WTC11 (cell line): ENCODE results near the gene KANSL3. TPM values are rescaled to one million over a fixed set of nuclear protein-coding genes. Genes with fewer than 3 reads are reported as not detected.

Experiments
- ATAC-seq: fragments of 200-7000 bp; cut with Tn5 transposase; 2 replicates; pipeline ENCODE4 v1.10.0; 2021; ENCODE audit warnings: mild to moderate bottlenecking, moderate library complexity
- CTCF ChIA-PET: fragments of 300-600 bp; sonication (Branson Sonifier 250); formaldehyde crosslinking; loops from one replicate; lab custom pipeline; 2021; ENCODE audit warnings: antibody characterized with exemption; lab: Charles Lee
- POLR2A ChIA-PET: fragments of 350-600 bp; sonication (Branson Sonifier 250); formaldehyde crosslinking; loops from one replicate; lab custom pipeline; 2021; ENCODE audit warnings: antibody characterized with exemption; lab: Charles Lee
- DNase-seq: peaks from one replicate; pipeline ENCODE4 v3.0.0; 2021; ENCODE audit warnings: low spot score
- H3K27ac Mint-ChIP-seq: 2 replicates; pipeline ENCODE4 v1.8.0; 2021; ENCODE audit warnings: mixed read lengths
- H3K27me3 Mint-ChIP-seq: 2 replicates; pipeline ENCODE4 v1.8.0; 2021; ENCODE audit warnings: low read depth, mild to moderate bottlenecking, moderate library complexity, mixed read lengths
- H3K36me3 Mint-ChIP-seq: 2 replicates; pipeline ENCODE4 v1.8.0; 2021; ENCODE audit warnings: mixed read lengths
- H3K4me1 Mint-ChIP-seq: 2 replicates; pipeline ENCODE4 v1.8.0; 2022; ENCODE audit warnings: mixed read lengths
- H3K4me3 Mint-ChIP-seq: 2 replicates; pipeline ENCODE4 v1.8.0; 2021; ENCODE audit warnings: mild to moderate bottlenecking, moderate library complexity, mixed read lengths
- H3K9me3 Mint-ChIP-seq: 2 replicates; pipeline ENCODE4 v1.8.0; 2021; ENCODE audit warnings: mixed read lengths
- ATF3 ChIP-seq: sonication (generic); formaldehyde crosslinking; conservative IDR thresholded peaks from 2 replicates; pipeline ENCODE4 v1.8.1; 2022; ENCODE audit warnings: mild to moderate bottlenecking, missing genetic modification reagents
- CTCF ChIP-seq: fragments of 200-600 bp; IDR thresholded peaks from 2 replicates; pipeline ENCODE4 v1.8.0; 2022; ENCODE audit warnings: antibody characterized with exemption
- E2F1 ChIP-seq: sonication (generic); formaldehyde crosslinking; IDR thresholded peaks from 2 replicates; pipeline ENCODE4 v1.8.0; 2022; ENCODE audit warnings: mild to moderate bottlenecking, missing genetic modification reagents
- E2F5 ChIP-seq: sonication (generic); formaldehyde crosslinking; IDR thresholded peaks from 2 replicates; pipeline ENCODE4 v1.8.1; 2022; ENCODE audit warnings: mild to moderate bottlenecking, moderate library complexity, missing genetic modification reagents
- FOXK1 ChIP-seq: sonication (generic); formaldehyde crosslinking; IDR thresholded peaks from 2 replicates; pipeline ENCODE4 v1.8.0; 2022; ENCODE audit warnings: mild to moderate bottlenecking, moderate library complexity, missing genetic modification reagents
- HMGXB4 ChIP-seq: sonication (generic); formaldehyde crosslinking; IDR thresholded peaks from 2 replicates; pipeline ENCODE4 v1.8.1; 2023; ENCODE audit warnings: mild to moderate bottlenecking, moderate library complexity, missing genetic modification reagents
- IRF2 ChIP-seq: sonication (generic); formaldehyde crosslinking; IDR thresholded peaks from 2 replicates; pipeline ENCODE4 v1.8.0; 2022; ENCODE audit warnings: low read depth, missing genetic modification reagents, borderline replicate concordance
- MXD4 ChIP-seq: fragments of 250-450 bp; sonication (Bioruptor Pico); IDR thresholded peaks from 2 replicates; pipeline ENCODE4 v1.8.0; 2021; ENCODE audit warnings: mild to moderate bottlenecking, moderate library complexity, borderline replicate concordance
- NR3C1 ChIP-seq: sonication (generic); formaldehyde crosslinking; conservative IDR thresholded peaks from 2 replicates; pipeline ENCODE4 v1.8.1; 2023; ENCODE audit warnings: low read depth, mild to moderate bottlenecking, missing genetic modification reagents
- PREB ChIP-seq: sonication (generic); formaldehyde crosslinking; IDR thresholded peaks from 2 replicates; pipeline ENCODE4 v1.8.1; 2022; ENCODE audit warnings: mild to moderate bottlenecking, missing genetic modification reagents, moderate library complexity, borderline replicate concordance
- RELA ChIP-seq: sonication (generic); formaldehyde crosslinking; IDR thresholded peaks from 2 replicates; pipeline ENCODE4 v1.8.1; 2022; ENCODE audit warnings: missing genetic modification reagents, mild to moderate bottlenecking, borderline replicate concordance
- RORB ChIP-seq: fragments of 250-450 bp; sonication (Bioruptor Pico); IDR thresholded peaks from 2 replicates; pipeline ENCODE4 v1.9.0; 2021; ENCODE audit warnings: mild to moderate bottlenecking
- SMAD3 ChIP-seq: sonication (generic); formaldehyde crosslinking; IDR thresholded peaks from 2 replicates; pipeline ENCODE4 v1.8.0; 2022; ENCODE audit warnings: missing genetic modification reagents, mild to moderate bottlenecking, borderline replicate concordance
- TEAD1 ChIP-seq: sonication (generic); formaldehyde crosslinking; IDR thresholded peaks from 2 replicates; pipeline ENCODE4 v1.8.0; 2022; ENCODE audit warnings: mild to moderate bottlenecking, missing genetic modification reagents
- TEAD4 ChIP-seq: sonication (generic); formaldehyde crosslinking; IDR thresholded peaks from 2 replicates; pipeline ENCODE4 v1.8.0; 2022; ENCODE audit warnings: mild to moderate bottlenecking, missing genetic modification reagents
- ZNF121 ChIP-seq: sonication (generic); formaldehyde crosslinking; IDR thresholded peaks from 2 replicates; pipeline ENCODE4 v1.8.0; 2023; ENCODE audit warnings: missing genetic modification reagents
- ZNF138 ChIP-seq: sonication (generic); formaldehyde crosslinking; conservative IDR thresholded peaks from 2 replicates; pipeline ENCODE4 v1.8.1; 2022; ENCODE audit warnings: mild to moderate bottlenecking, moderate library complexity, missing genetic modification reagents
- ZNF219 ChIP-seq: sonication (generic); formaldehyde crosslinking; IDR thresholded peaks from 2 replicates; pipeline ENCODE4 v1.8.0; 2023; ENCODE audit warnings: missing genetic modification reagents, mild to moderate bottlenecking, borderline replicate concordance
- ZNF263 ChIP-seq: sonication (generic); formaldehyde crosslinking; IDR thresholded peaks from 2 replicates; pipeline ENCODE4 v1.8.1; 2022; ENCODE audit warnings: low read depth, mild to moderate bottlenecking, moderate library complexity, missing genetic modification reagents
- ZNF416 ChIP-seq: fragments of 250-450 bp; sonication (Bioruptor Pico); IDR thresholded peaks from 2 replicates; pipeline ENCODE4 v1.9.0; 2021; ENCODE audit warnings: mild to moderate bottlenecking, inconsistent platforms
- ZNF532 ChIP-seq: fragments of 250-450 bp; sonication (Bioruptor Pico); IDR thresholded peaks from 2 replicates; pipeline ENCODE4 v1.9.0; 2021; ENCODE audit warnings: mild to moderate bottlenecking, borderline replicate concordance
- total RNA-seq: library from RNA; stranded (reverse); gene quantifications from 3 replicates; pipeline ENCODE4 v1.2.3, GENCODE V29; 2021

KANSL3 gene
- total RNA-seq, 1 experiment from 2014 or later: 32.5 TPM

GRCh38 chr2:96579422-96579821, 58.7 kb downstream of the KANSL3 start (continued):
- TF ChIP-seq ZNF532 (CRISPR knock-in tag): no peak
- TF ChIP-seq ZNF121 (CRISPR knock-in tag): no peak
- TF ChIP-seq E2F5 (CRISPR knock-in tag): no peak
- TF ChIP-seq NR3C1 (CRISPR knock-in tag): no peak

- CTCF ChIA-PET: interaction anchor here (1.9 kb wide), 1 partner anchor 29 kb away, joined by 7 read pairs; no protein-coding TSS in a partner anchor
- no peak for DNase-seq
- Mint-ChIP-seq H3K27me3 (no peaks in the 10 kb centered on the region), H3K4me3 (no peak overlapping the region), H3K9me3 (no peaks in the 10 kb centered on the region), H3K36me3 (no peaks in the 10 kb centered on the region), H3K4me1 (no peaks in the 10 kb centered on the region), H3K27ac (no peak overlapping the region)
- POLR2A ChIA-PET: no interaction called here
- ATAC-seq: no peak
- no peak for TF ChIP-seq SMAD3
- no peak for TF ChIP-seq FOXK1 (CRISPR knock-in tag)
- TF ChIP-seq ZNF416 (CRISPR knock-in tag): no peak
- TF ChIP-seq IRF2 (CRISPR knock-in tag): no peak
- no peak for TF ChIP-seq ZNF219 (CRISPR knock-in tag)
- no peak for TF ChIP-seq RORB (CRISPR knock-in tag)
- no peak for TF ChIP-seq CTCF
- no peak for TF ChIP-seq MXD4
- TF ChIP-seq ZNF138 (CRISPR knock-in tag): no peak
- no peak for TF ChIP-seq ZNF263 (CRISPR knock-in tag)
- no peak for TF ChIP-seq HMGXB4 (CRISPR knock-in tag)
- TF ChIP-seq ATF3: no peak
- TF ChIP-seq PREB (CRISPR knock-in tag): no peak
- no peak for TF ChIP-seq TEAD4
- TF ChIP-seq RELA (CRISPR knock-in tag): no peak
- TF ChIP-seq TEAD1 (CRISPR knock-in tag): no peak
- no peak for TF ChIP-seq E2F1 (CRISPR knock-in tag)
Measured at GRCh38 chr2:96578731-96579130, 59.4 kb downstream of the KANSL3 start.
